Endothelial cell of umbilical vein (primary cell): ENCODE results near the gene AFF1. TPM values are rescaled to one million over a fixed set of nuclear protein-coding genes. Genes with fewer than 3 reads are reported as not detected.

ENCODE experiments used
- BruUV-seq: library from RNA; stranded (reverse); fragments of 400-500 nt; replicated peaks from 2 replicates; lab custom pipeline; 2021; lab: Mats Ljungman, UMichigan
- CTCF ChIA-PET: fragments of 300-600, 350-600 bp; sonication (Branson Sonifier 250); formaldehyde crosslinking; loops from one replicate; lab custom pipeline; 2021; ENCODE audit warnings: antibody characterized with exemption, inconsistent platforms; lab: Charles Lee
- POLR2A ChIA-PET: fragments of 300-600, 350-600 bp; sonication (Branson Sonifier 250); formaldehyde crosslinking; loops from one replicate; lab custom pipeline; 2021; ENCODE audit warnings: antibody characterized with exemption, inconsistent platforms; lab: Charles Lee
- DNase-seq: peaks from one replicate; pipeline ENCODE4 v3.0.0-alpha.2; 2011; ENCODE audit warnings: low read depth, low spot score
- FAIRE-seq: peaks from 2 replicates; lab custom pipeline; 2011; peaks lifted over from hg19 to GRCh38; lab: Jason Lieb, UNC
- H2AFZ ChIP-seq: 2 replicates; pipeline ENCODE4 v1.6.0; 2012; ENCODE audit warnings: low read depth, low read length, control low read depth, inconsistent platforms
- H3K27ac ChIP-seq: 2 replicates; pipeline ENCODE4 v1.5.1; 2011; ENCODE audit warnings: low read depth, mild to moderate bottlenecking, control low read depth, low read length, moderate library complexity; ENCODE audit not compliant: insufficient read depth
- H3K27me3 ChIP-seq, 2 experiments: 2 replicates each; pipeline versions ENCODE4 v1.6.0 to v1.6.1; 2011; ENCODE audit warnings: low read length in 2 of 2, mixed read lengths in 1 of 2; ENCODE audit not compliant: control insufficient read depth in 2 of 2, insufficient read depth in 2 of 2
- H3K36me3 ChIP-seq, 2 experiments: 2 replicates in 1 of 2; 3 replicates in 1 of 2; pipeline ENCODE4 v1.5.1; 2011; ENCODE audit warnings: low read length in 2 of 2, mild to moderate bottlenecking in 1 of 2, moderate library complexity in 1 of 2; ENCODE audit not compliant: control insufficient read depth in 2 of 2, insufficient read depth in 2 of 2; ENCODE audit errors: extremely low read depth in 1 of 2
- H3K4me1 ChIP-seq: 3 replicates; pipeline ENCODE4 v1.5.1; 2011; ENCODE audit warnings: mild to moderate bottlenecking, low read length; ENCODE audit not compliant: control insufficient read depth, insufficient read depth; ENCODE audit errors: extremely low read depth
- H3K4me2 ChIP-seq: 2 replicates; pipeline ENCODE4 v1.6.1; 2011; ENCODE audit warnings: low read length, control low read depth, mixed read lengths; ENCODE audit not compliant: insufficient read depth
- H3K4me3 ChIP-seq, 3 experiments: fragments of 200-600 bp in 1 of 3; sonication (generic), shearing (Covaris generic) in 1 of 3; replicated peaks in 1 of 3; 2 replicates each; pipeline ENCODE4 v1.5.1; 2011 to 2016; ENCODE audit warnings: control low read depth in 3 of 3, low read length in 3 of 3, mild to moderate bottlenecking in 2 of 3, inconsistent platforms in 1 of 3, low read depth in 1 of 3, moderate library complexity in 1 of 3; ENCODE audit not compliant: insufficient read depth in 1 of 3
- H3K79me2 ChIP-seq: 2 replicates; pipeline ENCODE4 v1.6.0; 2012; ENCODE audit warnings: low read length, inconsistent platforms; ENCODE audit not compliant: control insufficient read depth, insufficient read depth
- H3K9ac ChIP-seq: replicated peaks from 2 replicates; pipeline ENCODE3; 2011; ENCODE audit warnings: low read length, control low read depth; ENCODE audit not compliant: insufficient read depth; ENCODE audit errors: extremely low read depth
- H3K9me1 ChIP-seq: replicated peaks from 3 replicates; pipeline ENCODE4 v1.6.0; 2011; ENCODE audit warnings: mild to moderate bottlenecking, low read length; ENCODE audit not compliant: control insufficient read depth, insufficient read depth; ENCODE audit errors: extremely low read depth
- H3K9me3 ChIP-seq: replicated peaks from 2 replicates; pipeline ENCODE4 v1.5.1; 2012; ENCODE audit warnings: low read length, inconsistent platforms; ENCODE audit not compliant: control insufficient read depth, insufficient read depth
- H4K20me1 ChIP-seq: replicated peaks from 2 replicates; pipeline ENCODE3; 2011; ENCODE audit warnings: mild to moderate bottlenecking, low read length; ENCODE audit not compliant: control insufficient read depth, insufficient read depth; ENCODE audit errors: extremely low read depth
- CTCF ChIP-seq, 2 donors: IDR thresholded peaks; 1 replicate in 1 of 2; 2 replicates in 1 of 2; pipeline ENCODE4 v1.5.1; 2011; ENCODE audit warnings: low read length in 2 of 2, mild to moderate bottlenecking in 2 of 2, moderate library complexity in 2 of 2, control low read depth in 1 of 2, inconsistent platforms in 1 of 2, low read depth in 1 of 2; ENCODE audit not compliant: insufficient read depth in 1 of 2; ENCODE audit errors: extremely low read depth in 1 of 2
- EZH2 ChIP-seq: IDR thresholded peaks from 2 replicates; pipeline ENCODE4 v1.6.1; 2012; ENCODE audit warnings: borderline replicate concordance, low read depth, mild to moderate bottlenecking, moderate library complexity, low read length, inconsistent platforms; ENCODE audit not compliant: severe bottlenecking
- FOS ChIP-seq: IDR thresholded peaks from 2 replicates; pipeline ENCODE4 v1.6.1; 2011; ENCODE audit warnings: mild to moderate bottlenecking, low read length, moderate library complexity, borderline replicate concordance; ENCODE audit not compliant: insufficient read depth
- GATA2 ChIP-seq: IDR thresholded peaks from 2 replicates; pipeline ENCODE4 v1.7.0; 2011; ENCODE audit warnings: low read depth, mild to moderate bottlenecking, moderate library complexity, mixed read lengths, low read length; ENCODE audit not compliant: insufficient read length, insufficient read depth
- JUN ChIP-seq: IDR thresholded peaks from 2 replicates; pipeline ENCODE4 v1.6.1; 2011; ENCODE audit warnings: borderline replicate concordance, low read depth; ENCODE audit not compliant: insufficient read length, insufficient read depth
- MYC ChIP-seq: IDR thresholded peaks from one replicate; pipeline ENCODE4 v1.6.1; 2011; ENCODE audit warnings: mild to moderate bottlenecking, low read depth, low read length
- POLR2A ChIP-seq: IDR thresholded peaks from 2 replicates; pipeline ENCODE4 v1.6.1; 2012; ENCODE audit warnings: low read depth, mild to moderate bottlenecking, control low read depth, low read length
- POLR2AphosphoS5 ChIP-seq: IDR thresholded peaks from 2 replicates; pipeline ENCODE4 v1.6.1; 2012; ENCODE audit warnings: low read depth, mild to moderate bottlenecking, control low read depth, low read length, moderate library complexity; ENCODE audit not compliant: insufficient read depth
- dilution Hi-C: fragments of 300-500 bp; cut with MboI; formaldehyde crosslinking; loops from one replicate; pipeline ENCODE4 v1.15.0; 2019; ENCODE audit warnings: low sequenced_read_pairs; ENCODE audit not compliant: extremely low pct_ligation_motif_present
- intact Hi-C: fragments of 100-400 bp; cut with micrococcal nuclease; formaldehyde crosslinking; loops from one replicate; pipeline ENCODE4 v1.10.0; 2022
- polyA plus RNA-seq, 4 experiments: library from polyadenylated mRNA; depleted of rRNA in 3 of 4; stranded (reverse) in 3 of 4; unstranded in 1 of 4; fragments of >200 nt; gene quantifications; 2 replicates each; pipeline versions ENCODE4 v1.2.1 to v1.2.3, GENCODE V29; 2011 to 2012; ENCODE audit warnings: missing spikeins in 1 of 4
- total RNA-seq: library from RNA; stranded (reverse); gene quantifications from 2 replicates; pipeline ENCODE4 v1.2.3, GENCODE V29; 2021
- TF ChIP-seq, protein P1 (sequence below): IDR thresholded peaks from 2 replicates; pipeline ENCODE4 v1.6.1; 2011; ENCODE audit not compliant: insufficient read depth, insufficient read length

The AFF1 gene
- total and polyA plus RNA-seq, 2 donors (not counting 3 experiments of a cell fraction or from before 2014, with no cell fraction given): 26.2 to 106 TPM

GRCh38 chr4:87122252-87122651 is 187.4 kb downstream of the AFF1 start:
- no peak overlapping the region for H3K4me2 ChIP-seq
- DNase-seq (no peak), FAIRE-seq (no peak)
- POLR2A ChIA-PET: no interaction called here
- no peaks in the 10 kb centered on the region for H3K27me3 ChIP-seq
- no peaks in the 10 kb centered on the region for H4K20me1 ChIP-seq
- no peaks in the 10 kb centered on the region for H3K9me1 ChIP-seq
- CTCF ChIA-PET: interaction anchor here (5.7 kb wide), 1 partner anchor 199 kb away, joined by 40 read pairs; no protein-coding TSS in a partner anchor
- dilution Hi-C loops: loop anchor here (25.0 kb wide), 1 partner anchor 210 kb away; no protein-coding TSS in a partner anchor
- peaks cover 10% of the 10 kb centered on the region for H3K79me2 ChIP-seq
- no peak overlapping the region for H2AFZ ChIP-seq
- no TSS peak for BruUV-seq
- intact Hi-C loops: no loop called here
- no peak overlapping the region for H3K4me3 ChIP-seq
- no peak overlapping the region for H3K9ac ChIP-seq
- H3K27ac ChIP-seq: no peak overlapping the region
- TF ChIP-seq FOS (no peak), POLR2A (no peak)
- TF ChIP-seq, protein P1, sequence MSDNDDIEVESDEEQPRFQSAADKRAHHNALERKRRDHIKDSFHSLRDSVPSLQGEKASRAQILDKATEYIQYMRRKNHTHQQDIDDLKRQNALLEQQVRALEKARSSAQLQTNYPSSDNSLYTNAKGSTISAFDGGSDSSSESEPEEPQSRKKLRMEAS: no peak
- H3K4me1 ChIP-seq: peaks cover 21% of the 10 kb centered on the region
- H3K36me3 ChIP-seq: peaks cover 0 to 20% of the 10 kb centered on the region in 2 experiments
- H3K9me3 ChIP-seq: no peaks in the 10 kb centered on the region

DNA sequence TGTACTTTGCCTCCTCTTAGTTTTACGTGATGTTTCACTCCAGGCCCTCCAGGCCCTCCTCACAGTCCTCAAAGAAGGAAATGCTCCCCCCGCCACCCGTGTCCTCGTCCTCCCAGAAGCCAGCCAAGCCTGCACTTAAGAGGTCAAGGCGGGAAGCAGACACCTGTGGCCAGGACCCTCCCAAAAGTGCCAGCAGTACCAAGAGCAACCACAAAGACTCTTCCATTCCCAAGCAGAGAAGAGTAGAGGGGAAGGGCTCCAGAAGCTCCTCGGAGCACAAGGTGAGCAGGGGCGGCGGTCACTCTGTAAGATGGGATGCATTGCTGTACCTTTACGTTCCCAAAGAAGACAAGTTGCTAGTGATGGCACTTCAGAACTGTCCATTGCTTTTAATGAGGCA is 191.2 kb downstream of the AFF1 start:
- dilution Hi-C loops (no loop called here), intact Hi-C loops (no loop called here)
- H3K4me2 ChIP-seq: no peak overlapping the region
- no peak overlapping the region for H3K4me3 ChIP-seq
- DNase-seq (no peak), FAIRE-seq (no peak)
- H3K9me3 ChIP-seq: no peaks in the 10 kb centered on the region
- no peak overlapping the region for H3K9ac ChIP-seq
- no peaks in the 10 kb centered on the region for H4K20me1 ChIP-seq
- BruUV-seq: no TSS peak
- POLR2A ChIA-PET: no interaction called here
- no peaks in the 10 kb centered on the region for H3K9me1 ChIP-seq
- no peak overlapping the region for H3K27ac ChIP-seq
- no peak overlapping the region for H2AFZ ChIP-seq
- H3K79me2 ChIP-seq: peaks cover 8% of the 10 kb centered on the region
- H3K36me3 ChIP-seq: peaks cover 17 to 28% of the 10 kb centered on the region in 2 experiments
- no peak for TF ChIP-seq CTCF (IDR thresholded peaks at IDR 0.05; ENCODE audit: extremely low read depth in 1 of 2, insufficient read depth in 1 of 2, low read depth in 1 of 2, low read length in 2 of 2)
- no peak for TF ChIP-seq POLR2A
- no peak for TF ChIP-seq POLR2AphosphoS5
- TF ChIP-seq, protein P1: no peak
- no peak for TF ChIP-seq JUN
- TF ChIP-seq GATA2: no peak
- no peak for TF ChIP-seq MYC
- no peak for TF ChIP-seq EZH2
- TF ChIP-seq FOS: no peak
- no peaks in the 10 kb centered on the region for H3K27me3 ChIP-seq
- CTCF ChIA-PET: interaction anchor here (1.0 kb wide), 1 partner anchor 25 kb away, joined by 3 read pairs; no protein-coding TSS in a partner anchor
- peaks cover 4% of the 10 kb centered on the region for H3K4me1 ChIP-seq
